Common myeloid progenitor, CD34-positive (primary cell): ENCODE data around the gene PRPF40B.
"Not testable (repeated sequence)": the region's sequence is repeated elsewhere in the genome, so short reads cannot be mapped to it uniquely, and the experiment has no call there.

ENCODE experiments used
- CTCF ChIA-PET: fragments of 350-600 bp; sonication (Branson Sonifier 250); formaldehyde crosslinking; loops from one replicate; lab custom pipeline; 2021; ENCODE audit warnings: antibody characterized with exemption; lab: Charles Lee
- POLR2A ChIA-PET: fragments of 350-600 bp; sonication (Branson Sonifier 250); formaldehyde crosslinking; loops from one replicate; lab custom pipeline; 2021; ENCODE audit warnings: antibody characterized with exemption; lab: Charles Lee
- DNase-seq, 3 donors: peaks; one replicate each; pipeline versions ENCODE4 v3.0.0 to v3.0.0-alpha.2; 2013
- H3K27ac ChIP-seq, 2 experiments: 1 replicate in 1 of 2; 2 replicates in 1 of 2; pipeline ENCODE4 v1.7.0; 2013; ENCODE audit warnings: inconsistent platforms in 2 of 2, low read length in 2 of 2, mild to moderate bottlenecking in 2 of 2, low read depth in 1 of 2, moderate library complexity in 1 of 2; ENCODE audit not compliant: severe bottlenecking in 2 of 2, insufficient read depth in 1 of 2, poor library complexity in 1 of 2
- H3K27me3 ChIP-seq, 5 experiments: replicated peaks in 2 of 5; 1 replicate in 3 of 5; 2 replicates in 2 of 5; pipeline versions ENCODE4 v1.6.1 to v1.7.0; 2013; ENCODE audit warnings: low read length in 4 of 5, mild to moderate bottlenecking in 2 of 5, moderate library complexity in 2 of 5, inconsistent platforms in 1 of 5; ENCODE audit not compliant: insufficient read depth in 5 of 5, control insufficient read depth in 4 of 5
- H3K36me3 ChIP-seq, 4 experiments: 1 replicate in 2 of 4; 2 replicates in 2 of 4; pipeline versions ENCODE4 v1.6.1 to v1.7.0; 2013; ENCODE audit warnings: low read length in 3 of 4, control low read depth in 1 of 4, mild to moderate bottlenecking in 1 of 4; ENCODE audit not compliant: control insufficient read depth in 4 of 4, insufficient read depth in 4 of 4
- H3K4me1 ChIP-seq, 4 experiments: 1 replicate in 3 of 4; 2 replicates in 1 of 4; pipeline versions ENCODE4 v1.6.1 to v1.7.1; 2013; ENCODE audit warnings: low read length in 3 of 4, mild to moderate bottlenecking in 3 of 4, control low read depth in 1 of 4, inconsistent platforms in 1 of 4, moderate library complexity in 1 of 4; ENCODE audit not compliant: control insufficient read depth in 4 of 4, insufficient read depth in 4 of 4; ENCODE audit errors: control extremely low read depth in 1 of 4
- H3K4me3 ChIP-seq, 7 experiments: 1 replicate in 4 of 7; 2 replicates in 3 of 7; pipeline versions ENCODE4 v1.5.1 to v1.7.0; 2013; ENCODE audit warnings: mild to moderate bottlenecking in 7 of 7, low read length in 6 of 7, moderate library complexity in 6 of 7, inconsistent platforms in 2 of 7, low read depth in 2 of 7, control low read depth in 1 of 7; ENCODE audit not compliant: insufficient read depth in 4 of 7, control insufficient read depth in 1 of 7; ENCODE audit errors: extremely low read depth in 1 of 7
- H3K9me3 ChIP-seq, 5 experiments: 1 replicate in 4 of 5; 2 replicates in 1 of 5; pipeline versions ENCODE4 v1.6.1 to v1.7.1; 2013; ENCODE audit warnings: low read length in 4 of 5, mild to moderate bottlenecking in 2 of 5, inconsistent platforms in 1 of 5, low read depth in 1 of 5, moderate library complexity in 1 of 5; ENCODE audit not compliant: control insufficient read depth in 4 of 5, insufficient read depth in 2 of 5; ENCODE audit errors: control extremely low read depth in 1 of 5
- WGBS: methylation state at CpG from one replicate; pipeline ENCODE4 v1.1.5; 2013; ENCODE audit not compliant: insufficient coverage; 5-methylcytosine and 5-hydroxymethylcytosine counted together

The PRPF40B gene

GRCh38 chr12:49609059-49609874, 14.1 kb upstream of the PRPF40B start:
- no peak for DNase-seq
- Histone ChIP-seq H3K4me1 (peaks cover 0 to 9% (median 7%) of the 10 kb centered on the region in 4 experiments), H3K36me3 (no peaks in the 10 kb centered on the region), H3K27ac (no peak overlapping the region), H3K9me3 (peaks cover 0 to 7% (median under 1%) of the 10 kb centered on the region in 5 experiments), H3K4me3 (no peak overlapping the region), H3K27me3 (no peaks in the 10 kb centered on the region)
- POLR2A ChIA-PET, result no interaction called here
- 100% methylated on average over 2 of the region's 2 CpGs for WGBS
- CTCF ChIA-PET, result interaction anchor here (0.7 kb wide), 1 partner anchor 33 kb away, joined by 3 read pairs; no protein-coding TSS in a partner anchor

- H3K4me1 ChIP-seq, result peaks cover 0 to 7% (median 6%) of the 10 kb centered on the region in 4 experiments
- no CpG with 5 or more reads among the region's 1 CpG for WGBS
- no peak for DNase-seq
- no peaks in the 10 kb centered on the region for H3K27me3 ChIP-seq
- H3K9me3 ChIP-seq, result peaks cover 0 to 9% (median 2%) of the 10 kb centered on the region in 5 experiments
- ChIA-PET CTCF (interaction anchor here (0.7 kb wide), 1 partner anchor 33 kb away, joined by 3 read pairs; no protein-coding TSS in a partner anchor), POLR2A (no interaction called here)
- no peak overlapping the region for H3K4me3 ChIP-seq
- H3K36me3 ChIP-seq, result no peaks in the 10 kb centered on the region
- no peak overlapping the region for H3K27ac ChIP-seq
These were observed 13.5 kb upstream of the PRPF40B start for GRCh38 chr12:49609875-49610154.

DNA sequence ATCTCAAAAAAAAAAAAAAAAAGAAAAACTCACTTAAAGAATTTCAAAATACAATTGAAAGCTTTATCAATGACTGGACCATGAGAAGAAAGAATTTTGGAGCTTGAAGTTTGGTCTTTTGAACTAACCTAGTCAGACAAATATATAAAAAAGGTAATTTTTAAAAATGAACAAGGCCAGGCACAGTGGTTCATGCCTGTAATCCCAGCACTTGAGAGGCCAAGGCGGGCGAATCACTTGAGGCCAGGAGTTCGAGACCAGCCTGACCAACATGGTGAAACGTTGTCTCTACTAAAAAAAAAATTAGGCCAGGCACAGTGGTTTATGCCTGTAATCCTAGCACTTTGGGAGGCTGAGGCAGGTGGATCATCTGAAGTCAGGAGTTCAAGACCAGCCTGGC, 12.6 kb upstream of the PRPF40B start:
- POLR2A ChIA-PET, result not testable (repeated sequence)
- 89% methylated on average over 1 of the region's 4 CpGs for WGBS
- CTCF ChIA-PET, result interaction anchor here (1.1 kb wide), 1 partner anchor 25 kb away, joined by 3 read pairs; no protein-coding TSS in a partner anchor

DNA sequence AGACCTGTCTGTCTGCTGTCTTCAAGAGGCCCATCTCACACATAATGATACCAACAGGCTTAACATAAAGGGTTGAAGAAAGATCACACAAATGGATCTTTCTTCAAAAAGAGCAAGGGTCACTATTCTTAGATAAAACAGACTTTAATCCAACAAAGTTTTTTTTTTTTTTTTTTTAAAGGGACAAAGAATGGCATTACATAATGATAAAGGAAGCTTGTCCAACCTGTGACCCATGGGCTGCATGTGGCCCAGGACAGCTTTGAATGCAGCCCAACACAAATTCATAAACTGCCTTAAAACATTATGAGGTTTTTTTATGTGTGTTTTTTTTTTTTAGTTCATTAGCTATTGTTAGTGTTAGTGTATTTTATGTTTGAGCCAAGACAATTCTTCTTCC, 11.2 kb upstream of the PRPF40B start:
- ChIA-PET CTCF (interaction anchor here (1.4 kb wide), 1 partner anchor 11 kb away, joined by 4 read pairs; the partner anchor contains the start of gene PRPF40B), POLR2A (no interaction called here)
- no peak for DNase-seq
- no peaks in the 10 kb centered on the region for H3K4me1 ChIP-seq
- H3K27ac ChIP-seq, result no peak overlapping the region
- no peaks in the 10 kb centered on the region for H3K36me3 ChIP-seq
- H3K4me3 ChIP-seq, result no peak overlapping the region
- H3K27me3 ChIP-seq, result peaks cover 0 to 4% (median 0%) of the 10 kb centered on the region in 5 experiments
- peaks cover 0 to 9% (median 3%) of the 10 kb centered on the region in 5 experiments for H3K9me3 ChIP-seq

More for the DNA sequence above, 12.6 kb upstream of the PRPF40B start:
- H3K36me3 ChIP-seq, H3K9me3 ChIP-seq, DNase-seq, H3K4me1 ChIP-seq, H3K27me3 ChIP-seq, H3K4me3 ChIP-seq, H3K27ac ChIP-seq: not testable (repeated sequence)

DNA sequence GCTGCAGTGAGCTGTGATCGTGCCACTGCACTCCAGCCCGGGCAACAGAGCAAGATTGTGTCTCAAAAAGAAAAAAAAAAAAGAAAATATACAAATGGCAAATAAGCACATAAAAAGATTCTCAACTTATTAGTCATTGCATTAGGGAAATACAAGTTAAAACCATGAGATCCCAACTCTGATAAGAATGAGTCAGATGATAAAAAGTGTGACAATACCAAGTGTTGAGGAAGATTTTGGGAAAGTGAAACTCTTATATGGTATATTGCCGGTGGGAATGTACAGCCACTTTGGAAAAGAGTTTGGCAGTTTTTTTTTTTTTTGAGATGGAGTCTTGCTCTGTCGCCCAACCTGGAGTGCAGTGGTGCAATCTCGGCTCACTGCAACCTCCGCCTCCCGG, 7.6 kb upstream of the PRPF40B start:
- no peak overlapping the region for H3K4me3 ChIP-seq
- ChIA-PET CTCF (interaction anchor here (2.6 kb wide), 1 partner anchor 7 kb away, joined by 10 read pairs; the partner anchor contains the start of gene PRPF40B), POLR2A (no interaction called here)
- no peak overlapping the region for H3K27ac ChIP-seq
- no peaks in the 10 kb centered on the region for H3K36me3 ChIP-seq
- no peak for DNase-seq
- peaks cover 0 to 6% (median 3%) of the 10 kb centered on the region in 5 experiments for H3K9me3 ChIP-seq
- no peaks in the 10 kb centered on the region for H3K4me1 ChIP-seq
- H3K27me3 ChIP-seq, result peaks cover 0 to 14% (median 5%) of the 10 kb centered on the region in 5 experiments
- no CpG with 5 or more reads among the region's 7 CpGs for WGBS

GRCh38 chr12:49616533-49617219, 6.7 kb upstream of the PRPF40B start:
- Histone ChIP-seq H3K4me3 (no peak overlapping the region), H3K27ac (no peak overlapping the region), H3K9me3 (peaks cover 0 to 6% (median 3%) of the 10 kb centered on the region in 5 experiments), H3K4me1 (peaks cover 0 to 8% (median 5%) of the 10 kb centered on the region in 4 experiments), H3K27me3 (peaks cover 0 to 14% (median 5%) of the 10 kb centered on the region in 5 experiments), H3K36me3 (no peaks in the 10 kb centered on the region)
- ChIA-PET CTCF (interaction anchor here (1.4 kb wide), 2 partner anchors 20 to 44 kb away, joined by 4 read pairs; no protein-coding TSS in a partner anchor), POLR2A (no interaction called here)
- no peak for DNase-seq
- WGBS, result 82% methylated on average over 3 of the region's 5 CpGs
